Immature natural killer cell (primary cell): ENCODE data around the gene TEAD3. TPM values are rescaled to one million over a fixed set of nuclear protein-coding genes. Genes with fewer than 3 reads are reported as not detected.
"Not testable (repeated sequence)": the region's sequence is repeated elsewhere in the genome, so short reads cannot be mapped to it uniquely, and the experiment has no call there.

Experiments used
- DNase-seq, 3 donors: peaks; one replicate each; pipeline ENCODE4 v3.0.0; 2022; ENCODE audit warnings: mixed read lengths in 1 of 3
- H3K27ac Mint-ChIP-seq, 6 donors: one replicate each; pipeline ENCODE4 v1.8.0; 2020; ENCODE audit warnings: mixed read lengths in 6 of 6, mild to moderate bottlenecking in 5 of 6, inconsistent platforms in 4 of 6, moderate library complexity in 3 of 6
- H3K27me3 Mint-ChIP-seq, 3 donors: one replicate each; pipeline ENCODE4 v1.8.0; 2020 to 2021; ENCODE audit warnings: low read depth in 3 of 3, mild to moderate bottlenecking in 3 of 3, mixed read lengths in 3 of 3, moderate library complexity in 3 of 3, inconsistent platforms in 1 of 3
- H3K36me3 Mint-ChIP-seq, 3 donors: one replicate each; pipeline ENCODE4 v1.8.0; 2020; ENCODE audit warnings: mixed read lengths in 3 of 3, inconsistent platforms in 2 of 3, mild to moderate bottlenecking in 2 of 3
- H3K4me1 Mint-ChIP-seq, 2 donors: one replicate each; pipeline ENCODE4 v1.8.0; 2020; ENCODE audit warnings: inconsistent platforms in 2 of 2, mild to moderate bottlenecking in 2 of 2, mixed read lengths in 2 of 2, moderate library complexity in 1 of 2
- H3K4me3 Mint-ChIP-seq, 5 donors: one replicate each; pipeline ENCODE4 v1.8.0; 2020; ENCODE audit warnings: mild to moderate bottlenecking in 5 of 5, mixed read lengths in 5 of 5, inconsistent platforms in 3 of 5, moderate library complexity in 3 of 5
- H3K9me3 Mint-ChIP-seq, 6 donors: one replicate each; pipeline ENCODE4 v1.8.0; 2020; ENCODE audit warnings: mild to moderate bottlenecking in 6 of 6, mixed read lengths in 6 of 6, inconsistent platforms in 4 of 6, moderate library complexity in 3 of 6
- polyA plus RNA-seq, 3 donors: library from polyadenylated mRNA; unstranded; fragments of 300-500 nt; fragmentation: Illumina TruSeq; gene quantifications; one replicate each; pipeline ENCODE4 v1.2.3, GENCODE V29; 2021

TEAD3 gene
- polyA plus RNA-seq, 3 donors from 2014 or later: not detected

GRCh38 chr6:35453236-35453635, 43.6 kb downstream of the TEAD3 start:
- peaks cover 19 to 28% of the 10 kb centered on the region in 2 donors for H3K4me1 Mint-ChIP-seq
- DNase-seq: no peak
- peak overlapping the region; percentile 59 to 88 (median 75) for H3K4me3 Mint-ChIP-seq
- H3K9me3 Mint-ChIP-seq: no peaks in the 10 kb centered on the region
- H3K36me3 Mint-ChIP-seq: peaks cover 5 to 15% (median 5%) of the 10 kb centered on the region in 3 donors
- no peaks in the 10 kb centered on the region for H3K27me3 Mint-ChIP-seq
- peak overlapping the region; percentile 5 to 70 (median 50) for H3K27ac Mint-ChIP-seq

- Mint-ChIP-seq H3K27ac (peak within 1 kb of the TSS; percentile 50 to 89 (median 72)), H3K9me3 (no peaks in the 10 kb centered on the region), H3K4me3 (peak within 1 kb of the TSS; percentile 66 to 89 (median 88)), H3K36me3 (peaks cover 0 to 9% (median 5%) of the 10 kb centered on the region in 3 donors), H3K27me3 (no peaks in the 10 kb centered on the region), H3K4me1 (peaks cover 19 to 28% of the 10 kb centered on the region in 2 donors)
- peak; percentile 90 to 92 (median 92) for DNase-seq
Measured at GRCh38 chr6:35452183-35453090, 44.4 kb downstream of the TEAD3 start, which contains the start of gene FANCE. Gene FANCE, plus strand, starts transcription at chr6:35452338. Its CDS starts 208 bp downstream, at chr6:35452546.

GRCh38 chr6:35451354-35452182, 45.3 kb downstream of the TEAD3 start:
- Mint-ChIP-seq H3K36me3 (peaks cover 0 to 9% (median 5%) of the 10 kb centered on the region in 3 donors), H3K9me3 (no peaks in the 10 kb centered on the region), H3K27me3 (no peaks in the 10 kb centered on the region), H3K4me3 (peak overlapping the region; percentile 66 to 89 (median 88)), H3K4me1 (peaks cover 19 to 28% of the 10 kb centered on the region in 2 donors), H3K27ac (peak overlapping the region; percentile 48 to 89 (median 67))
- no peak for DNase-seq

GRCh38 chr6:35449287-35449881, 47.5 kb downstream of the TEAD3 start:
- no peaks in the 10 kb centered on the region for H3K36me3 Mint-ChIP-seq
- peaks cover 22 to 28% of the 10 kb centered on the region in 2 donors for H3K4me1 Mint-ChIP-seq
- peak; percentile 66 to 75 (median 73) for DNase-seq
- no peaks in the 10 kb centered on the region for H3K9me3 Mint-ChIP-seq
- no peak overlapping the region for H3K27ac Mint-ChIP-seq
- peaks cover 0 to 2% (median 0%) of the 10 kb centered on the region in 3 donors for H3K27me3 Mint-ChIP-seq
- peak overlapping the region in 1 of 5 donors; percentile 43 for H3K4me3 Mint-ChIP-seq

GRCh38 chr6:35448191-35448590, 48.7 kb downstream of the TEAD3 start:
- H3K27me3 Mint-ChIP-seq: peaks cover 0 to 2% (median 0%) of the 10 kb centered on the region in 3 donors
- H3K9me3 Mint-ChIP-seq: no peaks in the 10 kb centered on the region
- peaks cover 21 to 25% of the 10 kb centered on the region in 2 donors for H3K4me1 Mint-ChIP-seq
- no peaks in the 10 kb centered on the region for H3K36me3 Mint-ChIP-seq
- no peak for DNase-seq
- no peak overlapping the region for H3K4me3 Mint-ChIP-seq
- no peak overlapping the region for H3K27ac Mint-ChIP-seq

GRCh38 chr6:35445691-35446090, 51.2 kb downstream of the TEAD3 start:
- Mint-ChIP-seq H3K27ac (no peak overlapping the region), H3K4me1 (peaks cover 5 to 6% of the 10 kb centered on the region in 2 donors), H3K9me3 (no peaks in the 10 kb centered on the region), H3K27me3 (peaks cover 0 to 2% (median 0%) of the 10 kb centered on the region in 3 donors), H3K36me3 (no peaks in the 10 kb centered on the region), H3K4me3 (no peak overlapping the region)
- DNase-seq: no peak

GRCh38 chr6:35443341-35444030, 53.4 kb downstream of the TEAD3 start:
- no peaks in the 10 kb centered on the region for H3K36me3 Mint-ChIP-seq
- no peak for DNase-seq
- H3K27me3 Mint-ChIP-seq: peaks cover 0 to 2% (median 0%) of the 10 kb centered on the region in 3 donors
- no peaks in the 10 kb centered on the region for H3K9me3 Mint-ChIP-seq
- H3K4me1 Mint-ChIP-seq: peaks cover 0 to 5% of the 10 kb centered on the region in 2 donors
- H3K4me3 Mint-ChIP-seq: no peak overlapping the region
- no peak overlapping the region for H3K27ac Mint-ChIP-seq

GRCh38 chr6:35442693-35443092, 54.2 kb downstream of the TEAD3 start:
- H3K36me3 Mint-ChIP-seq: no peaks in the 10 kb centered on the region
- H3K27ac Mint-ChIP-seq: no peak overlapping the region
- H3K4me1 Mint-ChIP-seq: peaks cover 0 to 5% of the 10 kb centered on the region in 2 donors
- no peak overlapping the region for H3K4me3 Mint-ChIP-seq
- no peak for DNase-seq
- H3K27me3 Mint-ChIP-seq: peaks cover 0 to 2% (median 0%) of the 10 kb centered on the region in 3 donors
- no peaks in the 10 kb centered on the region for H3K9me3 Mint-ChIP-seq

GRCh38 chr6:35441642-35442041, 55.2 kb downstream of the TEAD3 start:
- H3K27ac Mint-ChIP-seq: no peak overlapping the region
- no peaks in the 10 kb centered on the region for H3K9me3 Mint-ChIP-seq
- no peak for DNase-seq
- peaks cover 0 to 5% of the 10 kb centered on the region in 2 donors for H3K4me1 Mint-ChIP-seq
- H3K27me3 Mint-ChIP-seq: peaks cover 0 to 2% (median 0%) of the 10 kb centered on the region in 3 donors
- no peak overlapping the region for H3K4me3 Mint-ChIP-seq
- no peaks in the 10 kb centered on the region for H3K36me3 Mint-ChIP-seq

- Mint-ChIP-seq H3K4me3 (no peak overlapping the region), H3K9me3 (no peaks in the 10 kb centered on the region), H3K36me3 (no peaks in the 10 kb centered on the region), H3K27ac (no peak overlapping the region), H3K27me3 (peaks cover 0 to 2% (median 0%) of the 10 kb centered on the region in 3 donors), H3K4me1 (peaks cover 0 to 5% of the 10 kb centered on the region in 2 donors)
- no peak for DNase-seq
Measured at GRCh38 chr6:35441205-35441604, 55.7 kb downstream of the TEAD3 start.

- no peak for DNase-seq
- Mint-ChIP-seq H3K9me3 (no peaks in the 10 kb centered on the region), H3K27me3 (no peaks in the 10 kb centered on the region), H3K4me3 (no peak overlapping the region), H3K36me3 (no peaks in the 10 kb centered on the region), H3K27ac (no peak overlapping the region), H3K4me1 (no peaks in the 10 kb centered on the region)
Measured at GRCh38 chr6:35439308-35439707, 57.6 kb downstream of the TEAD3 start.

- DNase-seq, H3K4me1 Mint-ChIP-seq, H3K4me3 Mint-ChIP-seq, H3K27ac Mint-ChIP-seq, H3K36me3 Mint-ChIP-seq, H3K9me3 Mint-ChIP-seq, H3K27me3 Mint-ChIP-seq: not testable (repeated sequence)
Measured at GRCh38 chr6:35438378-35439065, 58.4 kb downstream of the TEAD3 start.
